ENCODE results near the gene FOXRED2. TPM values are rescaled to one million over a fixed set of nuclear protein-coding genes. Genes with fewer than 3 reads are reported as not detected.

The FOXRED2 gene
- total RNA-seq, 1 experiment from 2014 or later, result 34.4 TPM

DNA sequence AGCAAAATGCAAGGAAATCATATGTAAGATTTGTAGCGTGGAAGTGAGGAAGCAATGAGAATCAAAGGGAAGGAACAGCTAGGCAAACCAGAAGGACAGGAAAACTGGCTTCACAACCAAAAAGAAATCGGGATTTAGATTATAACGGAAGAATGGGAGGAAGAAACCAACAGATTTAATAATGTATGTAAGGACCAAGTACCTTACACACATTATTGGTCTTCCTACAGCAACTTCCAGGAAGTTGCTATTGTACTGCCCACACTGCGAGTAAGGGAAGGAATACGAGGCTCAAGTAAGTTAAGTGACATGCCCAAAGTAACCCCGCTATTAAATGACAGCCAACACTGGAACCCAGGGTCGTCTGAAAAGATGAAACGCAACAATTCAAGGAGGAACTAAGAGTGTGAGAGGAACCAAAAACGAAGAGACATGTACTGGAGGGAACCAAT lies 25.9 kb downstream of the FOXRED2 start:
- peak overlapping the region; percentile 1 for H2AFZ ChIP-seq (ENCODE audit: low read length)
- no peak overlapping the region for H2AK5ac ChIP-seq (ENCODE audit: insufficient read length, low read length)
- H2BK12ac ChIP-seq (ENCODE audit: insufficient read length, low read depth, low read length), result no peak overlapping the region
- H3K56ac ChIP-seq (ENCODE audit: insufficient read length, low read depth, low read length), result no peak overlapping the region
- H4K8ac ChIP-seq (replicated peaks; ENCODE audit: insufficient read length, low read depth, low read length), result no peak overlapping the region
- H2BK5ac ChIP-seq (ENCODE audit: insufficient read length, low read length), result no peak overlapping the region
- H3K9me3 ChIP-seq (ENCODE audit: control insufficient read depth, low read depth, low read length), result no peaks in the 10 kb centered on the region
- H3K27me3 Mint-ChIP-seq (ENCODE audit: low read depth), result peaks cover 38% of the 10 kb centered on the region
- peak overlapping the region; percentile 81 to 91 for H3K4me3 Mint-ChIP-seq
- no peak overlapping the region; the same call in 1 of the 2 replicates for H3K14ac ChIP-seq (ENCODE audit: insufficient read depth, low read length)
- peak overlapping the region; percentile 69 for H3K9ac ChIP-seq (ENCODE audit: extremely low read depth, insufficient read length, low read length)
- H4K91ac ChIP-seq (ENCODE audit: insufficient read length, low read depth, low read length), result no peak overlapping the region
- peak overlapping the region; percentile 42 to 97 (median 96); a peak in 6 of 7 replicates for H3K27ac Mint-ChIP-seq
- H3K23me2 ChIP-seq (ENCODE audit: insufficient read length, low read depth, low read length, poor library complexity, severe bottlenecking), result peaks cover 5% of the 10 kb centered on the region
- TF ChIP-seq, protein P1, sequence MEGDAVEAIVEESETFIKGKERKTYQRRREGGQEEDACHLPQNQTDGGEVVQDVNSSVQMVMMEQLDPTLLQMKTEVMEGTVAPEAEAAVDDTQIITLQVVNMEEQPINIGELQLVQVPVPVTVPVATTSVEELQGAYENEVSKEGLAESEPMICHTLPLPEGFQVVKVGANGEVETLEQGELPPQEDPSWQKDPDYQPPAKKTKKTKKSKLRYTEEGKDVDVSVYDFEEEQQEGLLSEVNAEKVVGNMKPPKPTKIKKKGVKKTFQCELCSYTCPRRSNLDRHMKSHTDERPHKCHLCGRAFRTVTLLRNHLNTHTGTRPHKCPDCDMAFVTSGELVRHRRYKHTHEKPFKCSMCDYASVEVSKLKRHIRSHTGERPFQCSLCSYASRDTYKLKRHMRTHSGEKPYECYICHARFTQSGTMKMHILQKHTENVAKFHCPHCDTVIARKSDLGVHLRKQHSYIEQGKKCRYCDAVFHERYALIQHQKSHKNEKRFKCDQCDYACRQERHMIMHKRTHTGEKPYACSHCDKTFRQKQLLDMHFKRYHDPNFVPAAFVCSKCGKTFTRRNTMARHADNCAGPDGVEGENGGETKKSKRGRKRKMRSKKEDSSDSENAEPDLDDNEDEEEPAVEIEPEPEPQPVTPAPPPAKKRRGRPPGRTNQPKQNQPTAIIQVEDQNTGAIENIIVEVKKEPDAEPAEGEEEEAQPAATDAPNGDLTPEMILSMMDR (conservative IDR thresholded peaks at IDR 0.05), result no peak
- no peaks in the 10 kb centered on the region for H3K79me1 ChIP-seq (ENCODE audit: insufficient read depth, low read depth, low read length, poor library complexity, severe bottlenecking)
- H3K4ac ChIP-seq (ENCODE audit: low read depth, low read length), result no peak overlapping the region
- H3K27me3 ChIP-seq (ENCODE audit: insufficient read depth, low read length), result peaks cover 3% of the 10 kb centered on the region; the same call in 1 of the 2 replicates
- no CpG with 5 or more reads among the region's 9 CpGs for WGBS (ENCODE audit: extremely low coverage, insufficient read length, low lambda C conversion rate)
- H3K9me3 Mint-ChIP-seq, result peaks cover 0 to 8% of the 10 kb centered on the region in 2 experiments; a peak in 3 of 5 replicates
- no peaks in the 10 kb centered on the region for H4K20me1 ChIP-seq (ENCODE audit: control insufficient read depth, insufficient read depth, insufficient read length)
- peaks cover 4 to 11% of the 10 kb centered on the region in 2 experiments for H3K4me1 Mint-ChIP-seq
- no peak overlapping the region for H3K23ac ChIP-seq (ENCODE audit: insufficient read length, low read depth, low read length)
- no peak overlapping the region for H4K5ac ChIP-seq (ENCODE audit: insufficient read length, low read depth, low read length)
- peak overlapping the region; percentile 39 for H3K18ac ChIP-seq (ENCODE audit: insufficient read length, low read depth, low read length)
- no peak for DNase-seq
- H3K4me2 ChIP-seq (ENCODE audit: insufficient read depth, insufficient read length, low read length), result peak overlapping the region; percentile 96
- H3K36me3 Mint-ChIP-seq (ENCODE audit: insufficient read depth in 1 of 3, low read depth in 3 of 3), result peaks cover 11 to 25% (median 19%) of the 10 kb centered on the region in 3 experiments
- H3K79me2 ChIP-seq (ENCODE audit: insufficient read depth, low read length), result no peaks in the 10 kb centered on the region
- H2BK20ac ChIP-seq (ENCODE audit: low read depth, low read length, poor library complexity, severe bottlenecking), result no peak overlapping the region
- H3T11ph ChIP-seq (ENCODE audit: low read length), result no peak overlapping the region
- no peak overlapping the region for H3K27ac ChIP-seq (ENCODE audit: insufficient read length, low read depth, low read length)
- no peaks in the 10 kb centered on the region for H3K4me1 ChIP-seq (ENCODE audit: insufficient read depth, low read length)
- no peak overlapping the region for H2BK120ac ChIP-seq (ENCODE audit: low read depth, low read length, poor library complexity, severe bottlenecking)
- no peak overlapping the region for H2BK15ac ChIP-seq (ENCODE audit: low read depth, low read length)

Measured in H9 (cell line).